DMS79 (cell line): ENCODE data around the gene CERS6.
"Not testable (repeated sequence)": the region's sequence is repeated elsewhere in the genome, so short reads cannot be mapped to it uniquely, and the experiment has no call there.

ENCODE experiments used
- DNase-seq: peaks from one replicate; lab custom pipeline; 2025; lab: John Stamatoyannopoulos, UW

Gene CERS6

DNA sequence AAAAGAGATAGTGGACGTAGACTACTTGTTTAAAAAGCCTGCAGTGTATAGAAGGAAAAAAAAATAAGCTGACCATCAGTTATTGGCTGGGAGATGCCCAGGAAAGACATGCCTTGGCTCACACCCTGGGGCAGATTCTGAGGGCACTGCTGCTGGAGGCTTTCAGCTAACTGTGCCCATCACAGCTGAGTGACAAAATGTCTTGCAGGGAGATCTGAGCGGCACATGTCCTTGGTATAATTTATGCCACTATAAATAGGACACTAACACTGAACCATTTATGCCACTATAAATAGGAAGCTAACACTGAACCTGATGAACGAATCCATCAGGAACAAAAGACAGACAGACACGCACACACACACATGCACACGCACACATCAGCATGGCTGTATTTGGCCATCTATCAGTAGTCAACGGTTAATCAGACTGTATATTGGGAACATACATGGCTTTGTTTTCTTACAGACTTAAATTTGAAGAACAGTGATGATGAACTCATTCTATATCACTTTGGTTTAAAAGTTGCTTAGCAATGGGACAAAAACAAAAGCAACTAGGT, 278.2 kb downstream of the CERS6 start:
- no peak for DNase-seq

DNA sequence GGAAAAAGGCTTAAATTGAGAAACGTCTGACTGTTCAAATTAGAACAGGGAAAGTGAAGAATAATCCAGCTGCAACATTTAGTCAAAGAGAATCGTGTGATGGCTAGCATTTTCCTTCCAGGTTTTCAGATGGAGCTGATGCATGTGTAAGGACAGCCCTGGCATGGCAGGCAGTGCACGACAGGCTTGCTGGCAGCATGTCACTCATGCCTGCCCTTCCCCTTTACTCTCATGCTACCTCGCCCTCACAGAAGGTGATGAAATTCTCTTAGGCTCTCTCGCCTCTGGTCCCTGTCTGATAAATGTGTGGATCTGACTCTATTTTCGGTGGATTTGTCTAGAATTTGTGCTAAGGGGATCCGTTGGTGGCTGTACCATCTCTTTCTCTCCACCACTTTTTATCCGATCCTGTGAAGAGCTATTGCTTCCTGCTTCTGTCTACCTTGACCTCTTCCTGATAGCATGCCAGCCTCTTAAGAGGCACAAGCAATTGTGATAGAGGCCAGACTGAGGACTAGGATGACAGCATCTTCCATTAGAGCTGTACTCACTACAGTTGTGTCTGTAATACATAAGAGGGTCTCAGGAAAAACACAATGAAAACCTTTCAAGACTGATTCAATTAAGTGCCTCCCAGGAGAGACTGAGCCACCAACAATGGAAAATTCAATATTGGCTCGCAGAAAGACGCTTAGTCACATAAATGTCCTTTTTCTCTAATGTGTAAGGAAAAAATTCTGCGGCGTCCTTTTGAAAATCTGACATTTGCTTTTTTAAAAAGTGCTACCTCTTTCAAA, 280.8 kb downstream of the CERS6 start:
- no peak for DNase-seq

- no peak for DNase-seq
Measured at GRCh38 chr2:168738062-168738461, 282.0 kb downstream of the CERS6 start.

GRCh38 chr2:168740360-168740759, 284.3 kb downstream of the CERS6 start:
- DNase-seq, result no peak

DNA sequence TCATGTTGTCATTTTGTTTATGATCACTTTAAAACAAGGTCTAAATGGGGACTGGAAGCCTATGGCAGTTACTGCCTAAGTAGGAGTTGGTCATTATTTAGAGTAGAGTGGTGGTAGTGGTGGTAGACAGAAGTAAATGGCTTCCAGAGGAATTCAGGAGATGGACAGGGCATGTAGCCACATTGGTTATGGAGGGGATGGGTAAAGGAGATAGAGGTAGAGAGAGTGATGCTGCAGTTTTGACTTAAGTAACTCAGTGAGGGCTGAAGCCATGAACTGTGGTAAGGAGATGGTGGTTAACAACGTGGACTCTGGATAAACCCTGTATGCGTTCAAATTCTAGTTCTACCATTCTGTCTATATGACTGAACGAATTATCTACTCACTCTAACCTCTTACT, 284.7 kb downstream of the CERS6 start:
- DNase-seq, result no peak

GRCh38 chr2:168742258-168742932, 286.3 kb downstream of the CERS6 start:
- DNase-seq, result no peak

- no peak for DNase-seq
Measured at GRCh38 chr2:168744844-168745243, 288.8 kb downstream of the CERS6 start.

DNA sequence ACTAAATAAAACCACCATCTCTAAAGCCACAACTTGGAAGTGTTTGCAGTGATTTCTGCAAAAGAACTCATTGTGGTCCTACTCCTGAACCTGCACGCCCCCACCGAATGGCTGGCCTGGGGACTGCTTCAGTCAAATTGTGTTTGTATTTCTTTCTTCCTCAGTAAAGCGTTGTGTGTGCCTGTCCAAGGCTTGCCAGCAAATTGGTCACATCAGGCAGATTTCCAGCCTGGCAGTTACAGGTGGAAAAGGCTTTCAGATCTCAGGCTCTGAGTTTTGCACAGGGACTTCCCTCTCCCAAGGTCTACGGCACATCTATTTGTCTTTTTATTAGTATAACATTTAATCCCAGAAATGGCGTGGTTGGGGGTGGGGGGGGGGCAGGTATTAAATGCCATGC, 292.4 kb downstream of the CERS6 start:
- DNase-seq, result no peak

DNA sequence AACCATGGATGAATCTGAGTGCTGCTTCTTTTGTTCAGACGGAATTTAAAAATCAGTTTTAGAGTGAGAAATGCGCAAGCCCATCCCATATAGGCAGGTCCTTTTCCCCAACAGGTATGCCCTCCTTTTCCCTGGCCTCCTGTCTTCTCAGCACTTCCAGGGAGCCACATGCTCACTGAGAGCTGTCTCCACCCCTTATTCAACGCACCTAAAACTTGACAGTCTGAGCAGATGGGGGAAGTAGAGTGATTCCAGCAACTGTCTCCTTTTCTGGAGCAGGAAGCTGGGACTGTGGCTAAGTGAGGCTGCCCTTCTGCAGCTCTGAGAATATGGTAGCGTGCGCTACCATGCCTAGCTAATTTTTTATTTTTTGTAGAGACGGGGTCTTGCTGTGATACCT, 293.2 kb downstream of the CERS6 start:
- DNase-seq, result no peak

- no peak for DNase-seq
Measured at GRCh38 chr2:168751104-168751740, 295.1 kb downstream of the CERS6 start.

- DNase-seq, result no peak
Measured at GRCh38 chr2:168752361-168752760, 296.3 kb downstream of the CERS6 start.

GRCh38 chr2:168753765-168754329, 297.8 kb downstream of the CERS6 start:
- no peak for DNase-seq

DNA sequence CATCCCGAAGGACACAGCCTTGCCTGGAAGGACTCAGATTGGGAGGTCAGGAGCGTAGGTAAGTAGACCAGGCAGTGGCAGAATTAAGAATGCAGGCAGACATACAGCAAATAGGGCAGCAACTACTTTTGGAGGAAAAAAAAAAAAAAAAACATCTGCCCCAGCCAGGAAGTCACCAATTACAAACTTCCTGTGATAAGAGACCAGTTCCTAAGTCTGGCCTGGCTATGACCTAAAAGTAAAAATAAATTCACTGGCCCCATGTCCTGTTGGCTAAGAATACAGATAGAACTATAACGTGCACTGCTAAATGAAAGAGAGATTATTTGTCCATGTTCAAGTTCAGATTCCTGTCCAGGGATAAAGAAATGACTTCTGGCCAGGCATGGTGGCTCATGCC, 301.2 kb downstream of the CERS6 start:
- no peak for DNase-seq

GRCh38 chr2:168758970-168759820, 303.1 kb downstream of the CERS6 start:
- DNase-seq, result no peak

GRCh38 chr2:168765401-168765800, 309.3 kb downstream of the CERS6 start:
- no peak for DNase-seq

- no peak for DNase-seq
Measured at GRCh38 chr2:168766600-168766999, 310.5 kb downstream of the CERS6 start.

GRCh38 chr2:168767258-168767657, 311.2 kb downstream of the CERS6 start:
- no peak for DNase-seq

DNA sequence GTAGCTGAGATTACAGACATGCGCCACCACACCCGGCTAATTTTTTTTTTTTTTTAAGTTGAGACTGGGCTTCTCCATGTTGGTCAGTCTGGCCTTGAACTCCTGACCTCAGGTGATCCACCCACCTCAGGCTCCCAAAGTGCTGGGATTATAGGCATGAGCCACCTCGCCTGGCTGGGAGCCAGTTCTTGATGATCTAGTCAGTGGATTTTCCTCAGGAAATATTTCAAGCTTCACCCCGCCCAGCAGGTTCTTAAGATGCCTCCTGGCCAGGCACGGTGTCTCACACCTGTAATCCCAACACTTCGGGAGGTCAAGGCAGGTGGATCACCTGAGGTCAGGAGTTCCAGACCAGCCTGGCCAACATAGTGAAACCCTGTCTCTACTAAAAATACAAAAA, 312.3 kb downstream of the CERS6 start:
- DNase-seq, result not testable (repeated sequence)

DNA sequence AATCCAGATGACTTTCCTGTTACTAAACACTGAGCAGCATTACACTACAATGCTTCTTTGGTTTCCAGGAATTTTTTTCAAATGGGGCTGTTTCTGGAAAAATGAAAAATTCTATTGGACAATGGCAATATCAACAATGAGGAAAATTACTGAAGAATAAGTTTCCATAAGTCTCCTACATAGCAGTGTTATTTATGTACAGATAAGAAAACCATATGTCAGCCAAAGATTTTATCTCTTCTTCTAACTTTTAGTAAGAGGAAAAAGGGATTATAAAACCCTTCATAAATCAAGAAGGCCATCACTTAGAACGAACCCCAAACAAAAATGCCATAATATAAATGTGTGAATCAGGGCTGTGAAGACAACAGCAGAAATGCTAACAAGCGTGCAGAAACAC, 314.7 kb downstream of the CERS6 start:
- no peak for DNase-seq

- no peak for DNase-seq
Measured at GRCh38 chr2:168772704-168773103, 316.6 kb downstream of the CERS6 start.

GRCh38 chr2:168773128-168773527, 317.1 kb downstream of the CERS6 start:
- DNase-seq, result no peak
